Skeletal muscle cell (primary cell): ENCODE data around the gene MPHOSPH10.
"Not testable (repeated sequence)": the region's sequence is repeated elsewhere in the genome, so short reads cannot be mapped to it uniquely, and the experiment has no call there.

Experiments
- DNase-seq: peaks from one replicate; pipeline ENCODE4 v3.0.0-alpha.2; 2010; ENCODE audit warnings: low read depth
- H3K4me3 ChIP-seq: 2 replicates; pipeline ENCODE4 v1.5.1; 2011; ENCODE audit warnings: low read depth, mild to moderate bottlenecking, control low read depth, low read length, moderate library complexity

The MPHOSPH10 gene

GRCh38 chr2:71155846-71156245 is 25.4 kb downstream of the MPHOSPH10 start:
- no peak for DNase-seq
- no peak overlapping the region for H3K4me3 ChIP-seq

- peak overlapping the region; percentile 17 for H3K4me3 ChIP-seq
- DNase-seq = peak; percentile 9
These were observed 26.1 kb downstream of the MPHOSPH10 start for GRCh38 chr2:71156573-71156972.

GRCh38 chr2:71157124-71157793 is 26.8 kb downstream of the MPHOSPH10 start:
- H3K4me3 ChIP-seq = peak overlapping the region; percentile 17

GRCh38 chr2:71166812-71167211 is 36.4 kb downstream of the MPHOSPH10 start:
- no peak for DNase-seq
- no peak overlapping the region for H3K4me3 ChIP-seq

More at GRCh38 chr2:71157124-71157793, 26.8 kb downstream of the MPHOSPH10 start:
- DNase-seq = no peak

- DNase-seq = no peak
- H3K4me3 ChIP-seq = no peak overlapping the region
These were observed 42.7 kb downstream of the MPHOSPH10 start for GRCh38 chr2:71173096-71173495.

GRCh38 chr2:71174207-71174606 is 43.8 kb downstream of the MPHOSPH10 start:
- DNase-seq = no peak
- no peak overlapping the region for H3K4me3 ChIP-seq

GRCh38 chr2:71178836-71179235 is 48.4 kb downstream of the MPHOSPH10 start:
- DNase-seq, H3K4me3 ChIP-seq: not testable (repeated sequence)

GRCh38 chr2:71181316-71181715 is 50.9 kb downstream of the MPHOSPH10 start:
- H3K4me3 ChIP-seq = no peak overlapping the region
- DNase-seq = no peak

- H3K4me3 ChIP-seq, DNase-seq: not testable (repeated sequence)
These were observed 53.1 kb downstream of the MPHOSPH10 start for GRCh38 chr2:71183306-71184115.

GRCh38 chr2:71186973-71187372 is 56.5 kb downstream of the MPHOSPH10 start:
- H3K4me3 ChIP-seq = no peak overlapping the region
- no peak for DNase-seq

- H3K4me3 ChIP-seq = no peak overlapping the region
- DNase-seq = no peak
These were observed 57.2 kb downstream of the MPHOSPH10 start for GRCh38 chr2:71187589-71187988.

- DNase-seq = peak; percentile 2
- no peak overlapping the region for H3K4me3 ChIP-seq
These were observed 60.5 kb downstream of the MPHOSPH10 start for GRCh38 chr2:71190656-71191569.

GRCh38 chr2:71191570-71191943 is 61.1 kb downstream of the MPHOSPH10 start:
- no peak overlapping the region for H3K4me3 ChIP-seq
- DNase-seq = no peak
